ENCODE results near the gene SLC50A1. TPM values are rescaled to one million over a fixed set of nuclear protein-coding genes. Genes with fewer than 3 reads are reported as not detected.
"Not testable (repeated sequence)": the region's sequence is repeated elsewhere in the genome, so short reads cannot be mapped to it uniquely, and the experiment has no call there.

SLC50A1 gene
- total RNA-seq, 1 donor from 2014 or later = 37.7 TPM

- no peak overlapping the region for H3K4me3 ChIP-seq (ENCODE audit: low read depth, low read length)
- no peak for TF ChIP-seq CTCF (conservative IDR thresholded peaks at IDR 0.05; ENCODE audit: low read depth, low read length)
- no peak for DNase-seq (ENCODE audit: low read depth)
Measured at GRCh38 chr1:155141749-155142148, 6.1 kb downstream of the SLC50A1 start.

- DNase-seq (ENCODE audit: low read depth) = no peak
- peak; percentile 6 for TF ChIP-seq CTCF (conservative IDR thresholded peaks at IDR 0.05; ENCODE audit: low read depth, low read length)
- H3K4me3 ChIP-seq (ENCODE audit: low read depth, low read length) = no peak overlapping the region
Measured at GRCh38 chr1:155145491-155145890, 9.8 kb downstream of the SLC50A1 start.

GRCh38 chr1:155155996-155156643, 20.5 kb downstream of the SLC50A1 start:
- DNase-seq (ENCODE audit: low read depth); H3K4me3 ChIP-seq (ENCODE audit: low read depth, low read length): not testable (repeated sequence)

GRCh38 chr1:155158991-155159390, 23.3 kb downstream of the SLC50A1 start:
- no peak for DNase-seq (ENCODE audit: low read depth)
- TF ChIP-seq CTCF (conservative IDR thresholded peaks at IDR 0.05; ENCODE audit: low read depth, low read length) = no peak
- no peak overlapping the region for H3K4me3 ChIP-seq (ENCODE audit: low read depth, low read length)

- DNase-seq (ENCODE audit: low read depth) = no peak
- H3K4me3 ChIP-seq (ENCODE audit: low read depth, low read length) = no peak overlapping the region
- TF ChIP-seq CTCF (conservative IDR thresholded peaks at IDR 0.05; ENCODE audit: low read depth, low read length) = no peak
Measured at GRCh38 chr1:155160128-155160527, 24.5 kb downstream of the SLC50A1 start.

- H3K4me3 ChIP-seq (ENCODE audit: low read depth, low read length); DNase-seq (ENCODE audit: low read depth): not testable (repeated sequence)
Measured at GRCh38 chr1:155162631-155163030, 27.0 kb downstream of the SLC50A1 start.

- H3K4me3 ChIP-seq (ENCODE audit: low read depth, low read length); DNase-seq (ENCODE audit: low read depth): not testable (repeated sequence)
Measured at GRCh38 chr1:155163785-155164184, 28.1 kb downstream of the SLC50A1 start.

GRCh38 chr1:155164625-155165024, 29.0 kb downstream of the SLC50A1 start:
- H3K4me3 ChIP-seq (ENCODE audit: low read depth, low read length); DNase-seq (ENCODE audit: low read depth): not testable (repeated sequence)

GRCh38 chr1:155166051-155166470, 30.4 kb downstream of the SLC50A1 start:
- no peak for TF ChIP-seq CTCF (conservative IDR thresholded peaks at IDR 0.05; ENCODE audit: low read depth, low read length)
- DNase-seq (ENCODE audit: low read depth) = no peak
- H3K4me3 ChIP-seq (ENCODE audit: low read depth, low read length) = no peak overlapping the region
